HG03354 (cell line): ENCODE data around the gene SHROOM3.

ENCODE experiments used
- ATAC-seq: cut with Tn5 transposase; IDR thresholded peaks from one replicate; pipeline ENCODE4 v1.9.1; 2021; ENCODE audit warnings: mild to moderate bottlenecking; ENCODE audit not compliant: unreplicated experiment, poor library complexity, severe bottlenecking

SHROOM3 gene

DNA sequence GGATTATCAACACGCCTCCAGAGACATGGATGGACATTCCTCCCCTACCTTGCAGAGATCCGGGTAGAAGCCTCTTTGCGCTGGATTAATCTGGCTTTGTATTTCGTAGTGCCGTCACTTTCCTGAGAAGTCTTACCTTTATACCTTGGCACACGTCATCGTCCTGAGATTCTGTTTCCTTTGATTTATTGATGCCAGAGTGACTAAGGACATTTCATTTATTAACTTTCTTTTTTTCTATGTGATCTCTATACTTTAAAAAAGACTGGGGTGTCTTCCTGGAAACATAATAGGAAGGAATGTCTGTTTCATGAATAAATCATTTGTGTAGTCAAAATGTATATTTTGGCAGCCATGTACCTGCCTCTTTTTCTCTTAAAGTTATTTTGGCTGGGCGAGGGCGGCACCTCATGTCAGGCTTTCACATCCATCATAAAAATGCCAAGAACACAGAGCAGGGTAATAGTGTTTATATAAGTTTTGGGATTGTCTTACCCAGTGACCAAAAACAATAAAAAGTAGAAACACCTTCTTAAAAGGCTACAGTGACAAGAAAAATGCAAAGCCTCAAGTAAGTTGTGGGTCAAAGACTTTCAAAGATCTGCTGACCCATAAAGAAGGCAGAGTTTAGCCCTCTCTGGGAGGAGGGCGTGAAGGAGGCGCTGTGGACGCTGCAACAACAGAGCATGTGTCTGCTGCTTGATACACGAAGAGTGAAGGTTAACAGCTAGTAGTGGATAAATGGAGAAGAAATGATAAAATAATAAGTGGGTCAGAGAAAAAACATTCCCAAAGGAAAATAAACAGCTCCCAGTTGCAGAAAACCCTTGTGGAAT lies 124.4 kb downstream of the SHROOM3 start:
- ATAC-seq, result no peak

- ATAC-seq, result no peak
Measured at GRCh38 chr4:76562161-76562560, 127.1 kb downstream of the SHROOM3 start.

- no peak for ATAC-seq
Measured at GRCh38 chr4:76562836-76563453, 127.9 kb downstream of the SHROOM3 start.

- ATAC-seq, result no peak
Measured at GRCh38 chr4:76563454-76564122, 128.6 kb downstream of the SHROOM3 start.

DNA sequence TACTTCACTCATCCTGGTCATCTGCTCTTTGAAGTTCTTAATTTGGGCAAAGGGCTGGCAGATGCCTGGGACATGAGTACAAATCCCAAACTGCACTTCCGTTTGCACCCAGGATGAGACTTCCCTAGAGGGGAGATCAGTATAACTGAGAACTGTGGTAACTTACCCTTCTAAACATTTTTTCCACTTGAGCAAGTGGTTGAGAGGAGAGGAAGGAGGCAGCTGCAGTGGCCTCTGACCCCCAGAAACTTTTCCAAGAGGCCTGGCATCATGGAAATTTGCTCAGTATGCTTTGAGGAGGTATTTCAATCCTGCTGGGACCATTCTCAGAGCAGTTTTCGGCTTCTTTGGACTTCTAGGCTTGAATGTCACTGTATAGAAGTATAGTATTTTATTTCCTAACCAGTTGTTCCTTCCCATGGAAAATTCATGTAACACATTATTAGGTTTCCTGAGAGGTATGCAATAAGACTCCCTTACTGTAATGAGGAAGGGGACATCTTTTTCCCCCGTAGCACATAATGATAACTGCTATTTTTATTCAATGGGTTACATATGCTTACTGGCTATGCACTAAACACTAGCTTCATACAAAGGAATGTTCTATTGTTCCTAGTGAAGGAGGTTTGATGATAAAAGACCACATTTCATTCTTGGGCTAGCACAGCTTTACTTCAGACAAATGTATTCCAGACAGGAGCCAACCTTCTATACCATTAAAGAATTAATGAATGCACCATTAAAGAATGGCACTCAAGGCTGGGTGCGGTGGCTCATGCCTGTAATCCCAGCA lies 129.3 kb downstream of the SHROOM3 start:
- no peak for ATAC-seq

DNA sequence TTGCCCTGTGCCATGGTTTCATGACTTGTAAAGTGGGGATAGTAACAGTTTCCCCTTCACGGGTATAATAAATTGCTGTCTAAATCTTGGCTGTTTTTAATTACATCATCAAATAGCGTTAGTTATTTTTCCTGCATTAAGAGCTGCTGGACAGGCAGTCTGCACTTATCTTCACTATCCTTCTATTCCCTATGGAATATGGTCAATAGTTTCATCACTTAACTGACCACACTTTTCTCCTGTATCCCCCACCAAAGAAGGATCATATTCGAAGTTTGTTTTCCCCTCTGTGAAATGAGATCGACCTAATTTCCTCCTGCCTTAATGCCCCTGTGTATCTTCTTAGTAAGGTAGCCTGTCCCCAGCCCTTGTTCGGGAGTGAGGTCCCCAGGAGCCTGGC lies 133.2 kb downstream of the SHROOM3 start:
- no peak for ATAC-seq

GRCh38 chr4:76569225-76569624 lies 134.2 kb downstream of the SHROOM3 start:
- no peak for ATAC-seq

GRCh38 chr4:76569706-76570105 lies 134.7 kb downstream of the SHROOM3 start:
- ATAC-seq, result no peak

GRCh38 chr4:76570141-76570973 lies 135.3 kb downstream of the SHROOM3 start:
- ATAC-seq, result no peak

GRCh38 chr4:76571274-76571673 lies 136.2 kb downstream of the SHROOM3 start:
- no peak for ATAC-seq

GRCh38 chr4:76572224-76572623 lies 137.2 kb downstream of the SHROOM3 start:
- no peak for ATAC-seq

GRCh38 chr4:76576824-76577223 lies 141.8 kb downstream of the SHROOM3 start:
- no peak for ATAC-seq

GRCh38 chr4:76578002-76578560 lies 143.1 kb downstream of the SHROOM3 start:
- no peak for ATAC-seq

- ATAC-seq, result no peak
Measured at GRCh38 chr4:76579596-76580375, 144.8 kb downstream of the SHROOM3 start.

- no peak for ATAC-seq
Measured at GRCh38 chr4:76581077-76581962, 146.3 kb downstream of the SHROOM3 start.

DNA sequence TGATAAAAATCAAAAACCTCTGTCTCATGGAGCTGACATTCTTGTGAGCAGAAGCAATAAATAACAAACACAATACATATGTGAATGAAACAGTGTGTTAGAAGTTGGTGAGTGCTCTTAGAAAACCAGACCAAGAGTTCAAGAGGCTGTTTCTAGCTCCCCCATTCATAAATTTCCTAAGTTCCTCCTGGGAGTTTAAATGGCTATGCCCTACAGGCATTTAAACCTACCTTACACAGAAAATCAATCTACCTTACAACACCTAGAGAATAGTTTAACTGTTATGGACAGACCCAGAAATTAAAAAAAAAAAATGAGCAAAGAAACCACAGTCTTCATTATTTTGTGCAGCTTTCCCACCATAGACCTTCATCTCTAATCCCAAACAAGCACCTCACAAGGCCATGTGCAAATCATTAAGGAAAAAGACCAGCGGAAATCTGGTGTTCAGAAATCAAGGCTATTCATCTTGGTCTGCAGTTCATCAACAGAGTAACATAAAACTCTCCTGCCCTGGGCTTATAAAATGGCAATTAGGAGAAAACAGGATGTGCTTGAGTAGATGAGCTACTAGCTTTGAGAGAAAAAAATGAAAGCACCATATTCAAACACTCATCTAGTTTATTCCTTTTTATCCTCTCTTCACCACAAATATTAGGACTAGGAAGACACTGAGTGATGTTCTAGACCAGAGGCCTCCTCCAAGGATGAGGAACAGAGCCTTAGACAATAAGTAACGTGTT lies 147.2 kb downstream of the SHROOM3 start:
- no peak for ATAC-seq

- no peak for ATAC-seq
Measured at GRCh38 chr4:76582817-76583087, 147.7 kb downstream of the SHROOM3 start.
